Measurements from ENCODE around the gene PAH.

Gene PAH

DNA sequence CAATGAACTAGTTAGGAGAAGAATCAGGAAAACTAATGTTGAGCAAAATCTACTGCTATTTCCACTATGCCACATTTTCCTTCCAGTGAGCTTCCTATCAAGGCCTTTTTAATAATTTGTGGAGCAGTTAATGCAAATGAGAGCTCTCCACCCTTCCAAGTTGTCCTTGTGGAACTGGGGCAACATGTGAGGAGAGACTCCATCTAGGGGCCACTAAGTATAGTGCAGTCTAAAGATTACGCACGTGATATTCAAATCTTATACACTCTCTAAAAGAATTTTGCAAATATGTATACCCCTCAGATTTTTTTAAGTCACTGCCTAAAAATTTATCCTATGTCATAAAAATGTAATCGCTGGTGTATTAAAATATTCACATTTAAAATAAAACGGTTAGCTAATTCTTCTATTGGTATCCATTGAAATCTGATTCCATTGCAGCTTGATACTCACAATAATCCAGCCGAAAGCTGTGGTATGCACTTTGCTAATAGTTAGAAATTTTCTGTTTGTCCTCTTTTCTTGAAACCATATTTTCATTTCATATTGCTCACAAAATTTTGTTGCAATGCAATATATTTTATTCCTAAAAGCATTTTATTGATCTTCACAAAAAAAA lies 100.1 kb downstream of the PAH start:
- no peak for DNase-seq (ENCODE audit: low spot score)

DNA sequence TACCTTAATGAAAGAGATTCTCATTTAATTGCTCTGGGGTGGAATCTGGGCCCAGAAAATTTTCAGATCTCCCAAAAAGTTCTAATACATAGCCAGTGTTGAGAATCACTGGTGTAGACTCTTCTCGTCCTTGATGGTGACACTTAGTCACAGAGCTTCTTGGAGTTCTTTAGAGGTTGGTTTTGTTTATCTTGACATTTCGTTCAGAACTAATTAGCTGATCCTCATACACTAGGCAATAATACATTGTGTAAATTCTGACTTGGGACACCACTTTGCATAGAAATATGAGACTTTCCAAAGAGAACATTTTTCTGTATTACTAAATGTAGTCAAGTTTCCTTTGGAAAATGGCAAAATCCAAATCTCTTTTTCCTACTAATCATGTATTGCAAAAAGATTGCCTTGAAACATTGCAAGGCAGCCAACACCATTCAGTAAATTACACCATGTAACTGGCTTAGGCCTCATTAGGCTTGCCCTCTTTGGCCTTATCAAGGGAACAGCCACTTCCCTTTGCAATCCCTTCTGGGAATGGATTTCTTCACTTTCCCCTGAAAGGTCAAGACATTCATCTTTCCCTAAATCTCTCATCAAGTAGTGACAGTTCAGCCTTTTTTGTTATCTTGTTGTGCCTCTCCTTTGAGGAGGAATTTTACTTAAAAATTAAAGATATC lies 102.2 kb downstream of the PAH start:
- no peak for DNase-seq (ENCODE audit: low spot score)

- no peak for DNase-seq (ENCODE audit: low spot score)
Measured at GRCh38 chr12:102812344-102812743, 104.7 kb downstream of the PAH start.

DNA sequence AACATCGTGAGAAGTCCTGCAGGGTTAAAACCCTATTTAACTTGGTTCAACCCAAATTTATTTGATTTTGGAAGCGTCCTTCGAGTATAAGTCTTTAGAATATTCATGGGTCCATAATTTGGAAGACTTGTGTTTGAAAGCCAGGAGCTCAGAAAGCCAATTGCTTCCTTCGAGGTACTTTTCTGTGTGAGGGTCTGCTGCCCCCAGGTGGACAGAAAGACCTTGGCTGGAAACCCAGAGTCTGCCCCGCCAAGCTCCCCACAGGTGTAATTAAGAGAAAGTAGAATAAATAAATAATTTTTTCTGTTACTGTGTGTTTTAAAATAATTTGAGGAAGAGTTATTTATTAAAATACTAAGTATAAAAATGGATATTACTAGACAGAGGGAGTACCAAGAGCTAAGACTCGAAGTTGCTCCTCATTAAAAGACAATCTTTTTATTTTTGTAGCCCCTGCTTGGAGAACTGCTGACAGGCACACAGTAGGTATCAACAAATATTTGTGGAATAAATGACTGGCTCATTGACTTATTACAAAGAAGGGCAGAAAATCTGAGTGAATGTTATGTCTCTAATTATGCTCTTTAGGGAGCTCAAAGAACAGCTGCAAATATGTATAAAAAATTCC lies 105.8 kb downstream of the PAH start:
- no peak for DNase-seq (ENCODE audit: low spot score)

- no peak for DNase-seq (ENCODE audit: low spot score)
Measured at GRCh38 chr12:102808412-102808811, 108.6 kb downstream of the PAH start.

GRCh38 chr12:102806592-102806991 lies 110.5 kb downstream of the PAH start:
- no peak for DNase-seq (ENCODE audit: low spot score)

GRCh38 chr12:102806110-102806509 lies 110.9 kb downstream of the PAH start:
- no peak for DNase-seq (ENCODE audit: low spot score)

DNA sequence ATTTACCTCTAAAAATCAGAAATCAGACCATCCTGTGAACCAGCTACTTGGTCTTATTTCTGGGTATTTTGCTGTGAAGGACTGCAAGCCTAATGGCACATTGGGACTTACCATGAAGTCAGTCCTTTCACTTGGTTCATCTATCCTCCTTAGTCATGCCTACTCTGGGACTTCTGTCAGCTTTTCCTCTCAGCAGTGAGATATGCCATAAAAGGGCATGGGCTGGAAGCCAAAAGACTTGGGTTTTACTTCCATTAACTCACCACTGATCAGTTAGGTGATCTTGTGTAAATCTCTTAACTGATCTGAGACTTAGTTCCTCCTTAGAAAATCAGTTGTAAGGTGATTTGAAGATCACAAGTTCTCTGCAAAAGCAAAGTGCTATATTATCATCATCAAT lies 116.5 kb downstream of the PAH start:
- DNase-seq (ENCODE audit: low spot score): no peak

DNA sequence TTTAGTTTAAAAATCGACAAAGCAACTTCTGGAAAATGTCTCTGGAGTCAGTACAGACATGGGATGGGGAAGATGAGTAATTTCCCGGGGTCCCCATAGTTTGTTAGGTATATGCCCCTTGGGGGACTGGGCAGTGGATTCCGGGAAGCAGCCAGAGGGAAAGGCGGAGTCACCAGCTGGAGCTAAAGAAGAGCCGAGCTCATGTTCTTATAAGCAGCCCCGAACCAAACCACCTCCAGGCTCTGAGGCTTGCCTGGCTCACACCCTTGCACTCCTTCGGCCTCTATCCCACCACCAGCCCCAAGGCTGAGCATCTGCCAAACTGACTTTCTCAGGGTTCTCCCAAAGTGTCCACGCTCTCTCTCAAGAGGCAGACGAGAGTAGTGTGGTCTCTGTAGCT lies 117.8 kb downstream of the PAH start:
- no peak for DNase-seq (ENCODE audit: low spot score)

DNA sequence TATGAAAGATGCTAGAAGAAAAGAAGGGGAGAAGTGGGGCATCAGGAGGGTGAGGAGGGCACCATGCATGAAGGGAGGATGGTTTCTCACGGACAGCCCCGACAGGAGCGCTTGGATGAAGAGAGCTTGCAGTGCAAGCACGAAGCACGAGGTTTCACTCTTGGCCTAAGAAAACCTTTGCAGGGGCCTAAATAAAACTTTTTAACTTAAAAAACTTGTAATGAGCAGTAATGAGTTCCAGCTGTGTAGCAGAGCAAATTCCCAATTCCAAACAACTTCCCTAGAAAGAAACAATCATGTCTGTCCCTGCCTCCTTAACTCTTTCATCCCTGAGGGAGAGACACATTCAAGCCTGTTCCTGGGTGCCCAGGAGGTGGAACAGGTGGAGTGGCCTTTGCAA lies 119.5 kb downstream of the PAH start:
- DNase-seq (ENCODE audit: low spot score): no peak

GRCh38 chr12:102793921-102794320 lies 123.1 kb downstream of the PAH start:
- DNase-seq (ENCODE audit: low spot score): no peak

All from hematopoietic multipotent progenitor cell treated with erythropoietin and hydrocortisone succinate and interleukin-3 and kit ligand, for 15 days (in vitro differentiated cells).